ENCODE results near the gene VTCN1. TPM values are rescaled to one million over a fixed set of nuclear protein-coding genes. Genes with fewer than 3 reads are reported as not detected.

The VTCN1 gene
- polyA plus RNA-seq, 2 of the 4 experiments (the other 2 are of a cell fraction), result 0.04 to 0.18 TPM

- ChIA-PET CTCF (interaction anchor here (1.0 kb wide), 1 partner anchor 111 kb away, joined by 3 read pairs; no protein-coding TSS in a partner anchor), POLR2A (no interaction called here)
- TF ChIP-seq PBX3 (IDR thresholded peaks at IDR 0.05) (no peak), NFE2L2 (conservative IDR thresholded peaks at IDR 0.05; ENCODE audit: low read length) (no peak), PHF8 (IDR thresholded peaks at IDR 0.05; ENCODE audit: borderline replicate concordance, low read depth) (no peak), HOXB13 (CRISPR knock-in tag; IDR thresholded peaks at IDR 0.05; ENCODE audit: low read depth) (no peak), CEBPB (IDR thresholded peaks at IDR 0.05) (no peak)
- Histone ChIP-seq H3K27ac (no peak overlapping the region), H3K4me1 (no peaks in the 10 kb centered on the region), H3K9me3 (no peaks in the 10 kb centered on the region), H3K4me2 (no peak overlapping the region), H3K4me3 (no peak overlapping the region)
- DNase-seq (ENCODE audit: low read depth in 1 of 2, low spot score in 1 of 2), result no peak
- no peak for ATAC-seq
- no peak for FAIRE-seq
- WGBS (ENCODE audit: missing lambda C conversion rate), result 65% methylated on average over 5 of the region's 6 CpGs
Measured at GRCh38 chr1:117173691-117174090, 37.0 kb downstream of the VTCN1 start.

- no peaks in the 10 kb centered on the region for H3K4me1 ChIP-seq
- H3K9me3 ChIP-seq, result no peaks in the 10 kb centered on the region
- no peak overlapping the region for H3K27ac ChIP-seq
- H3K4me3 ChIP-seq, result no peak overlapping the region
- TF ChIP-seq HES2 (IDR thresholded peaks at IDR 0.05) (no peak), HEYL (CRISPR knock-in tag; IDR thresholded peaks at IDR 0.05) (no peak), ZFP36 (IDR thresholded peaks at IDR 0.05; ENCODE audit: borderline replicate concordance, partially characterized antibody) (no peak), JUNB (IDR thresholded peaks at IDR 0.05) (no peak), MAFK (IDR thresholded peaks at IDR 0.05; ENCODE audit: partially characterized antibody) (no peak), FOSL2 (IDR thresholded peaks at IDR 0.05) (no peak), FOSL2 (CRISPR knock-in tag; IDR thresholded peaks at IDR 0.05) (no peak), HOXB5 (CRISPR knock-in tag; IDR thresholded peaks at IDR 0.05) (no peak), POLR2AphosphoS2 (conservative IDR thresholded peaks at IDR 0.05; ENCODE audit: low read length) (no peak), HMGXB4 (CRISPR knock-in tag; IDR thresholded peaks at IDR 0.05; ENCODE audit: borderline replicate concordance) (no peak), TP53 (CRISPR knock-in tag; IDR thresholded peaks at IDR 0.05) (no peak), KDM1A (IDR thresholded peaks at IDR 0.05; ENCODE audit: low read depth) (no peak), CEBPB (IDR thresholded peaks at IDR 0.05) (no peak), CTCF (IDR thresholded peaks at IDR 0.05) (no peak)
- no peak for DNase-seq (ENCODE audit: low read depth in 1 of 2, low spot score in 1 of 2)
- WGBS (ENCODE audit: missing lambda C conversion rate), result 91% methylated on average over 10 of the region's 10 CpGs
- no peak overlapping the region for H3K4me2 ChIP-seq
- POLR2A ChIA-PET, result no interaction called here
- FAIRE-seq, result no peak
- CTCF ChIA-PET, result interaction anchor here (1.0 kb wide), 1 partner anchor 112 kb away, joined by 3 read pairs; no protein-coding TSS in a partner anchor
- ATAC-seq, result no peak
Measured at GRCh38 chr1:117173006-117173405, 37.7 kb downstream of the VTCN1 start.

- 81% methylated on average over 14 of the region's 18 CpGs for WGBS (ENCODE audit: missing lambda C conversion rate)
- DNase-seq (ENCODE audit: low read depth in 1 of 2, low spot score in 1 of 2), result no peak
- Histone ChIP-seq H3K4me3 (no peak overlapping the region), H3K4me2 (no peak overlapping the region), H3K9me3 (no peaks in the 10 kb centered on the region), H3K27ac (no peak overlapping the region), H3K4me1 (no peaks in the 10 kb centered on the region; the same call in 2 of the 3 replicates)
- ChIA-PET POLR2A (no interaction called here), CTCF (no interaction called here)
- FAIRE-seq, result no peak
- no peak for ATAC-seq
- TF ChIP-seq RFX5 (IDR thresholded peaks at IDR 0.05) (no peak), RNF2 (IDR thresholded peaks at IDR 0.05; ENCODE audit: borderline replicate concordance, low read depth) (no peak), MAFK (IDR thresholded peaks at IDR 0.05; ENCODE audit: partially characterized antibody) (no peak), CBX8 (IDR thresholded peaks at IDR 0.05) (no peak), EP300 (IDR thresholded peaks at IDR 0.05) (no peak), CTCF (IDR thresholded peaks at IDR 0.05) (no peak), CEBPB (IDR thresholded peaks at IDR 0.05) (no peak), HEYL (CRISPR knock-in tag; IDR thresholded peaks at IDR 0.05) (no peak)
Measured at GRCh38 chr1:117171900-117172511, 38.7 kb downstream of the VTCN1 start.

Measured in A549 (cell line).